Measurements from ENCODE around the gene UBAC1. TPM values are rescaled to one million over a fixed set of nuclear protein-coding genes. Genes with fewer than 3 reads are reported as not detected.
"Not testable (repeated sequence)": the region's sequence is repeated elsewhere in the genome, so short reads cannot be mapped to it uniquely, and the experiment has no call there.

UBAC1 gene
- total RNA-seq, 1 donor from 2014 or later: 34.2 TPM

DNA sequence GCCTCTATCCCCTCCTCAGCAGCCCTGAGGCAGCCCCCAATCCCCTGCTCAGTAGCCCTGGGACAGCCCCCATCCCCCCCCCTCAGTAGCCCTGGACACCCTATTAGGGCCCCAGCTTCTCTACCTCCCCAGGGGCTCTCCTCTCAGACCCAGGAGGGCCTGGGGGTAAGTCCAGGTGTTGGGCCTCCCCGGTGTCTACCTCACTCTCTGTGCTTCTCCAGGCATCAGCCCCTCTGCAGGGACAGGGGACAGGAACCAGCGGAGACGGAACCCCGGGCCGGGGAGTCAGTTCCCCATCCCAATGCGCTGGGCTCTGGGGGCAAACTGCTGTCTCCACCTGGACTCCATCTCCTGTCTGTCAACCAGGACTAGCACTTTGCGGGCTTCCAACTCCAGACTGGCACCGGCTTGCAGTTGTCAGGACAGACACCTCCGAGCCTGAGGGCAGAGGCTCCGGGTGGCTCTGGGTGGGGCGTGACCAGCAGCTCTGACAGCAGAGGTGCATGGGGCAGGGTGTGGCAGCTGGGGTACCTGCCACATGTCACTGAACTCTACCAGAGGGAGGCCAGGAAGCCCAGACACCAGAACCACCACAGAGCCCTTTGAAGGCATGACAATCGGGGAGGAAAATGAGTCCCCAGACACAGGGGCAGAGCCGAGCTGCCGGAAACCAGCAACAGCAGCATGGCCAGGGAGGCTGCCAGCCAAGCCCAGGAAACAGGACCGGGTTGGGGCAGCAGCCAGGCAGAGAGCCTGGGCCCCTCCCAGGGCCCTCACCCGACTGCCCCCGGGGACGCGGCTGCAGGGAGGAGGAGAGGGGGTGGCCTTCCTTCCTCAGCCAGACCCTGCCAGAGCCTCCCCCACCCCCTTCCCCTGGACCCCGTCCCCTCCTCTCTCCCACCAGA is 17.7 kb upstream of the UBAC1 start:
- no peak for DNase-seq (ENCODE audit: low spot score)

GRCh38 chr9:135976944-135977343 is 15.8 kb upstream of the UBAC1 start:
- no peak for DNase-seq (ENCODE audit: low spot score)

DNA sequence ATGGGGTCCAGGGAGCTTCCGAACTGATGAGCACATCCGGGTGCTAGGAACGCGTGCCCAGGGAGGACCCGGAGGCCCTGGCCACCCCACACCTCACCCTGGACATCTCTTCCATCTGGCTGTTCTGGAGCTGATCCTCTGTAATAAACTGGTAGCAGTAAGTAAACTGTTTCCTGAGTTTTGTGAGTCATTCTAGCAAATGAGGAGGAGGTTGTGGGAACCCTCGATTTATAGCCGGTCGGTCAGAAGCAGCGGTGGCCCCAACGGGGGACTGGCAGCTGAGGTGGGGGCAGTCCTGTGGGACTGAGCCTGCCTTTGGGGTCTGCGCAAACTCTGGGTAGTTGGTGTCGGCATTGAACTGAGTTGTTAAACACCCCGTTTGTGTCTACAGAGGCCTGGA is 15.4 kb upstream of the UBAC1 start:
- DNase-seq (ENCODE audit: low spot score): no peak

DNA sequence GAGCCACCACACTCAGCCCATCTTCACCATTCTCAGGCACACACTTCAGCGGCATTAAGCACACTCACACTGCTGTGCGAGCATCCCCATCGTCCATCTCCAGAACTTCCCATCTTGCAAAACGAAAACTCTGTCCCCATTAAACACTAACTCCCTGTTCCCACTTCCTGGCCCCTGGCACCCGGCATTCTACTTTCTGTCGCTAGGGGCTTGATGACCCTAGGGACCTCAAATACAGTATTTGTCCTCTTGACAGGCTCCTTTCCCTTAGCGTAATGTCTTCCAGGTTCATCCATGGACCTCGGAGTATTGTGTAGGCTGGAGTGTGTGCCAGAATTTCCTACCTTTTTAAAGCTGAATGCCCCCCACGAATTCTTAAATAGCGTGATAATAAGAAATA is 14.7 kb upstream of the UBAC1 start:
- no peak for DNase-seq (ENCODE audit: low spot score)

DNA sequence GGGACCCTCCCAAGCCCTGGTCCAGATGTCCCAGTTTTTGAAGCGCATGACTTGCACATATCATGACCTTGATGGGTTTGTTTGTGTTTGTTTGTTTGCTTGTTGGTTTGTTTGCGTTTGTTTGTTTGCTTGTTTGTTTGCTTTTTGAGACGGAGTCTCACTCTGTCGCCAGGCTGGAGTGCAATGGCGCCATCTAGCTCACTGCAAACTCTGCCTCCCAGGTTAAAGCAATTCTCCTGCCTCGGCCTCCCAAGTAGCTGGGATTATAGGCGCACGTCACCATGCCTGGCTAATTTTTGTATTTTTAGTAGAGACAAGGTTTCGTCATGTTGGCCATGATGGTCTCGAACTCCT is 13.0 kb upstream of the UBAC1 start:
- DNase-seq (ENCODE audit: low spot score): no peak

- no peak for DNase-seq (ENCODE audit: low spot score)
Measured at GRCh38 chr9:135973277-135974219, 12.4 kb upstream of the UBAC1 start.

DNA sequence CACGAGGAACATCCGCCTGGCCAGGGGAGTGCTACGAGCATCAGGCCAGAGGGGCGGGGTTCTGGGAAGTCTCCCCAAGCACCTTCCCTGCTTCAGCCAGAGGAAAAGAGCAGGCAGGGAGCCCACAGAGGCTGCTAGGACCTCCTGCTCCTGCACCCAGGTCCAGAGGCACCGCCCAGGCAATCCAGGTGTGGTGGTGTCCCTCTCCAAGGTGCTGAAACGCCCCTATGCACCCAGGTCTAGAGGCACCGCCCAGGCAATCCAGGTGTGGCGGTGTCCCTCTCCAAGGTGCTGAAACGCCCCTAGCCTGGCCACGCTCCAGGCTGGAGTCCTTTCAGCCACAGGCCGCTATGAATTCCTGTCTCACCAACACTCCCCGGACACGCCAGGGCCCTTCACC is 10.7 kb upstream of the UBAC1 start:
- no peak for DNase-seq (ENCODE audit: low spot score)

DNA sequence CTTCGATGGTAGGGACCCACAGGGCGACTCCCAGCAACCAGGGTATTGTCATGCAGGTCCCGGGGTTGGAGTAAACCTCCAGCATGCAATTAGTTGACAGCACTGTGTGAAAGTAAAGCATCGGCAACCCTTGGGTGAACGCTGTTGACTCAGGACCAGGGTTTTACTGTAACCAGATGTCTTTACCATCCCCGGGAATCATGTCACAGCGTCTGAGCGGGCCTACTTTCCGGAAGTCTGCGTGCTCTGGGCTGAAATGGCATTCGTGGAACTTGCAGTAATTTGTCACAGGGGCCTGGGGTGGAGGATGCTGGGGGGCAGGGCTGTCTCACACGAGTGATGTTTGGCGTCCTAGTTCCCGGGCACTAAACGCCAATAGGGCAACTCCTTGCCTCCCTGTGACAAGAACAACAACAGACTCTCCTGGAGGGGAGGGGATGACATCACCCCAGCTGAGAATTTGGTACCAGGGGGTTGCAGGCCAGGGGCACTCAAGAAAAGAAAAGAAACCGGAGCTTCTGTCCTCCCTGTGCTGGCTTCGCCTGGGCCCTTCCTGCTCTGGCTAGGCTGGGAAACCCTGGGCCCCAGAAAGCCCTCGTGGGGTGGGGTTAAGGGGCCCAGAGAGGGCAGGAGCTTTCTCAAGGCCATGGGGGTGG is 10.1 kb upstream of the UBAC1 start:
- no peak for DNase-seq (ENCODE audit: low spot score)

- no peak for DNase-seq (ENCODE audit: low spot score)
Measured at GRCh38 chr9:135970128-135970815, 9.1 kb upstream of the UBAC1 start.

DNA sequence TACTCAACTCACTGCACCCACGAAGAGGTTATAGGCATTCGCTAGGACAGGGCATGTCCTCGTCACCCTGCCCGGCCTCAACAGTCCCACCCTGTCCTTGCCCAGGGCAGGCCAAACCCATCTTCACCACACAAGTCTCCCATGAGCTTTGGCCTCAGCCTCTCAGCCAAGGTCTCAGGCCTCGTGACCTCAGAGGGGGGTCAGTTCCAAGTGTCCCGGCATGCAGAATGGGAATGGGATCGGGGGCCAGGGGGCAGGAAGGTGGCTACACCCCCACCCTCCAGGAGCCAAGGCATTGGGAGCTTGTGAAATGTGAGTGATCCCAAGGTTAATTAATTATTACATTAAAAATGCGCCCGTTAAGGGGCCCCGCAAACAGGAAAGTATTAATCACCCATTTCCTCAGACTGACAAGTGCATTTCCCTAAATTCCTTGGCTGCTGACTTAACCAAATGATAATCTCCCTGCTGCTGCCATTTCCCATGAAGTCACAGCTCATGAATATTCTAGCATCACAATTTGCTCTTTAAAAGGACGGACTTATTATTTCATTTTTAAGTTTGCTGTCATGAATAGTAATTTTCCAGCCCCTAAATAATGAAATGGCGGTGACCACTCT is 8.0 kb upstream of the UBAC1 start:
- no peak for DNase-seq (ENCODE audit: low spot score)

DNA sequence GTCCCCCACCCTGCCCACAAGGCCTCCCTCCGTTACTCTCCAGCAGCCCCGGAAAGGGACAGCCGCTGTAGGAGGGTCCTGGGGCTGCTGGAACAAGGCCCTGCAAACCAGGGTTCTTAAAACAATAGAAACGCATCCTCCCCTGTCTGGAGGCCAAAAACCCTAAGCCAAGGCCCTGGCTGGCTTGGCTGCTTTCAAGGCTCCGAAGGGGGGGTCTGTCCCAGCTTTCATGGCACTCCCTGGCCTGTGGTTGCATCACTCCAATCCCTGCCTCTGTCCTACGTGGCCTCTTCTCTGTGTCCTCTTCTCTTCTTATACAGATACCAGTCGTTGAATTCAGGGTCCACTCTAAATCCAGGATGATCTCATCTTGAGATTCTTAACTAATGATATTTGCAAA is 7.4 kb upstream of the UBAC1 start:
- DNase-seq (ENCODE audit: low spot score): no peak

DNA sequence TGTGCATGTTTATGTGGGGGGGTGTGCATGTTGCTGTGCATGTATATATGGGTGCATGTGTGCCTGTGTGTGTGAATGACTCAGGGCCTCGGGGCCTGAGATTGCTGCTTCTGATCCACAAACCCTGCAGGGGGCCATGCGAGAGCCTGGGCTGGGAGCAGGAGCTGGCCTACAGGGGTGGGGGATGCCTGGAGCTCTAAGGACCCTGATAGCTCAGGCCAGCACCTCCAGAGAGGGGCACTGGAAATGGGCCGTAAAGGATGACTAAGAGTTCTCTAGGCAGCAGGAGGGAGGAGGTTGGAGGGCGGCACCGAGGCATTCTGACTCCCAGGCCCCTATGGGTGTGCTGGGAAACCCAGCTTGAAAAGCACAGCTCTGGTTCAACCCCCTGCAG is 6.9 kb upstream of the UBAC1 start:
- no peak for DNase-seq (ENCODE audit: low spot score)

- DNase-seq (ENCODE audit: low spot score): not testable (repeated sequence)
Measured at GRCh38 chr9:135966916-135967260, 5.7 kb upstream of the UBAC1 start.

GRCh38 chr9:135965124-135965756 is 4.1 kb upstream of the UBAC1 start:
- no peak for DNase-seq (ENCODE audit: low spot score)

DNA sequence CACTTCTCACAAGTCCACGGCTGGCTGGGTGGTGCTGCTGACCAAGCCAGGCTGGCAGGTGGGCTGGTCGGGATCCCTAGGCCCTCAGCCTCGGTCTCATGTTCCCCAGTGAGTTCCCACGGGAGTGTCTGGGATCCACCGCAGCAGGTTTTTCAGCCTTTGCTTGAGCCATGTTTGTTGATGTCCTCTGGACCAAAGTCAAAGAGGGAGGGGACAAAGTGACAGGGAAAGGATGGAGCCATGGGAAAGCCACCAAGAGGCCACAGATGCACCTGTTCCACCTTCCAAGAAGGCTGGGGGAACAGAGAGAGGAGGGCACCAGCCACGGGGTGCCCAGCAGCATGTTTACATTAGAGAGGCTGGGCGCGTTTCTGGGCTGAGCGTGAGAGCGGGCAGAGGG is 2.8 kb upstream of the UBAC1 start:
- no peak for DNase-seq (ENCODE audit: low spot score)

DNA sequence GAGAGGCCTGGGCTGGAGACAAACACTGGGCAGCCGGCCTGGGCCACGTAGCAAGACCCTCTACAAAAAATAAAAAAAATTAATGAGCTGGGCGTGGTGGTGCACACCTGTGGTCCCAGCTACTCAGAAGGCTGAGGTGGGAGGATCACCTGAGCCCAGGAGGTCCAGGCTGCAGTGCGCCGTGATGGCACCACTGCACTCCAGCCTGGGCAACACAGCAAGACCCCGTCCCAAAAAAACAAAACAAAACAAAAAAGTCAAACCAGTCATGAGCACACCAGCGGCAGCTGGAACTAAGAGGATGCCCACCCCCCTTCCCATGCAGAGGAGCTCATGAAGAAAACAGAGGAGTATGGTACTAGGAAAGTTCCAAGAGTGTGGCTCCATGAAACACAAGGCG is 2.2 kb upstream of the UBAC1 start:
- no peak for DNase-seq (ENCODE audit: low spot score)

GRCh38 chr9:135962696-135963307 is 1.6 kb upstream of the UBAC1 start:
- no peak for DNase-seq (ENCODE audit: low spot score)

- DNase-seq (ENCODE audit: low spot score): no peak
Measured at GRCh38 chr9:135961811-135962695, 880 bp upstream of the UBAC1 start.
